Measurements from ENCODE around the gene PALMD.

- TF ChIP-seq CTCF (conservative IDR thresholded peaks at IDR 0.05 in 1 of 2, IDR thresholded peaks at IDR 0.05 in 1 of 2; ENCODE audit: extremely low read depth in 1 of 2, insufficient read depth in 1 of 2, low read depth in 1 of 2, low read length in 2 of 2) = no peak
- TF ChIP-seq EZH2 (IDR thresholded peaks at IDR 0.05; ENCODE audit: borderline replicate concordance, low read length) = no peak
These were observed 44.7 kb upstream of the PALMD start for GRCh38 chr1:99601208-99601607.

Measured in mammary epithelial cell (primary cell).